GM12878 (cell line): ENCODE data around the gene TNFRSF8. TPM values are rescaled to one million over a fixed set of nuclear protein-coding genes. Genes with fewer than 3 reads are reported as not detected.

Experiments
- BACH1 ChIP-seq: fragments of 450-650 bp; IDR thresholded peaks from 2 replicates; pipeline ENCODE4 v1.6.1; 2017; ENCODE audit warnings: mild to moderate bottlenecking, borderline replicate concordance
- CHD1 ChIP-seq: IDR thresholded peaks from 2 replicates; pipeline ENCODE4 v1.6.1; 2012; ENCODE audit warnings: low read depth, low read length, improper control_type of control experiment
- EZH2 ChIP-seq: IDR thresholded peaks from 2 replicates; pipeline ENCODE4 v1.6.1; 2012; ENCODE audit warnings: low read depth, mild to moderate bottlenecking, control low read depth, inconsistent platforms, low read length, borderline replicate concordance; ENCODE audit not compliant: control insufficient read depth
- IKZF1 ChIP-seq: fragments of 450-650 bp; conservative IDR thresholded peaks from 2 replicates; pipeline ENCODE4 v1.6.1; 2017; ENCODE audit warnings: antibody characterized with exemption, mild to moderate bottlenecking
- IRF4 ChIP-seq: IDR thresholded peaks from 2 replicates; pipeline ENCODE4 v1.6.1; 2011; ENCODE audit warnings: low read depth, low read length
- JUND ChIP-seq: IDR thresholded peaks from 2 replicates; pipeline ENCODE4 v1.6.1; 2012; ENCODE audit warnings: low read depth, mild to moderate bottlenecking, low read length, improper control_type of control experiment, moderate library complexity
- MTA2 ChIP-seq: fragments of 450-650 bp; IDR thresholded peaks from 2 replicates; pipeline ENCODE4 v1.6.1; 2016; ENCODE audit warnings: low read depth, mild to moderate bottlenecking, moderate library complexity
- MXI1 ChIP-seq: fragments of 150-350 bp; IDR thresholded peaks from 2 replicates; pipeline ENCODE4 v1.6.1; 2011; ENCODE audit warnings: low read depth, mild to moderate bottlenecking, inconsistent platforms, low read length, improper control_type of control experiment
- RBBP5 ChIP-seq: fragments of 200-600 bp; sonication (generic); conservative IDR thresholded peaks from 2 replicates; pipeline ENCODE4 v1.6.1; 2016
- SIX5 ChIP-seq: IDR thresholded peaks from 2 replicates; pipeline ENCODE4 v1.6.1; 2011; ENCODE audit warnings: mild to moderate bottlenecking, low read depth, low read length, moderate library complexity; ENCODE audit not compliant: severe bottlenecking
- SMAD1 ChIP-seq: fragments of 450-650 bp; IDR thresholded peaks from 2 replicates; pipeline ENCODE4 v1.6.1; 2018; ENCODE audit warnings: mild to moderate bottlenecking, low read depth; ENCODE audit not compliant: partially characterized antibody
- SMC3 ChIP-seq: IDR thresholded peaks from 2 replicates; pipeline ENCODE4 v1.6.1; 2011; ENCODE audit warnings: low read length, improper control_type of control experiment, borderline replicate concordance
- TAF1 ChIP-seq: IDR thresholded peaks from 2 replicates; pipeline ENCODE4 v1.6.1; 2011; ENCODE audit warnings: mild to moderate bottlenecking, low read depth, low read length, borderline replicate concordance
- ZZZ3 ChIP-seq: IDR thresholded peaks from 2 replicates; pipeline ENCODE4 v1.6.1; 2011; ENCODE audit warnings: low read depth; ENCODE audit not compliant: control insufficient read depth, insufficient read length
- polyA plus RNA-seq, 11 experiments: library from polyadenylated mRNA; depleted of rRNA in 4 of 11; unstranded in 6 of 11; stranded (reverse) in 5 of 11; fragments of >200 nt; fragmentation: Nextera tagmentation in 4 of 11; fragmentation: Illumina TruSeq in 1 of 11; extraction: Ambion mirVana in 4 of 11; extraction: Trizol in 1 of 11; gene quantifications; 1 replicate in 1 of 11; 2 replicates in 10 of 11; pipeline versions ENCODE4 v1.2.1 to v1.2.3, GENCODE V29; 2011 to 2016; ENCODE audit warnings: inconsistent platforms in 2 of 11, missing spikeins in 2 of 11, low read depth in 1 of 11
- total RNA-seq, 4 experiments: library from RNA; depleted of rRNA in 3 of 4; stranded (reverse); fragments of >200 nt in 3 of 4; fragmentation: Illumina TruSeq in 1 of 4; extraction: Trizol in 1 of 4; gene quantifications; 2 replicates each; pipeline versions ENCODE4 v1.2.1 to v1.2.3, GENCODE V29; 2013 to 2021
- TF ChIP-seq, protein P1 (sequence below): fragments of 450-650 bp; IDR thresholded peaks from 2 replicates; pipeline ENCODE4 v1.6.1; 2017; ENCODE audit warnings: mild to moderate bottlenecking, low read depth, inconsistent platforms; ENCODE audit not compliant: poor library complexity, severe bottlenecking
- TF ChIP-seq, protein P2 (sequence below): fragments of 450-650 bp; IDR thresholded peaks from 2 replicates; pipeline ENCODE4 v1.6.1; 2016; ENCODE audit warnings: mild to moderate bottlenecking, moderate library complexity, borderline replicate concordance
- TF ChIP-seq, protein P3 (sequence below): IDR thresholded peaks from 2 replicates; pipeline ENCODE4 v1.6.1; 2012; ENCODE audit warnings: improper control_type of control experiment, low read depth, low read length; ENCODE audit not compliant: insufficient replicate concordance

Gene TNFRSF8
- total and polyA plus RNA-seq, 10 of the 15 experiments (the other 5 are each of a cell fraction or from before 2014, with no cell fraction given): 9.8 to 114 (median 58.8) TPM

DNA sequence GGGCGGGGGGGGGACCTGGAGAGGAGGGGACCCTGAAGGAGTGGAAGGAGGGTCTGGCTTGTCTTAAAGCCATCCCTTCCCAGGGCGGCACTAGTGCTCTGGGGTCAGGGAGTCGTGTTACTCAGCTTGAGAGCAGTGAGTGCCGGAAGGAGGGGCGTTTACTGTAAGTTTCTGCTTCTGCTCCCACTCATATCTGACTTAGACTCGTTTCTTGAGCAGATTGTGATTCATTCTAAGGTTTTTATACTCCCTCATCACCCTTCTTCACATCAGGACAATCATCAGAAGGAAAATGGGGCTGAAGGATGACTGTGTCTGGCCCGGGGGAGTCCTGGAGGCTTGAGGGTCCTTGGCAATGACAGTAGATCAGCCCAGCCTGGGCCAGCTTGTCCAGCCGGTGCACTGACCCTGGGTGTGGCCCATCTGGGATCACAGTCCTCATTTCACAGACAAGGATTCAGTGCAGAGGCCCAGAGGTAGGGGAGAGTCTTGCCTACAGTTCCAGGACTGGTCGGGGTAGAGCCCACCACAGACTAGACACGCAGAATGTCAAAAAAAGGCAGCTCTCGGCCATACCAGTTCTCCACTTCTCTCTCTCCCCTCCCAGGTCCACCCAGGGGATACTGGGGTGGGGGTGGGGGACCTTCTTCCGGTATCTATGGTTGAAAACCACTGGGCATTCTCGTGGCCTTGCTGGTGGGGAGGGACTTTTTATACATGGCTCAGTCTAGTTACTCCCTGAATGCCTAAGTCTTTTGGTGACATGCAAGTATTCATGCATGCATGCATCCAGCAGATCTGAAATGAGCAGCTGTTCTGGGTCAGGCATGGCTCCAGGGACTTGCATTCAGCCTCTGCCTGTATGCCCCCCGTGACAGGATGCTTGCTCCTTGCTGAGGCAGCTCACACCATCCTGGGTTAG, 5.1 kb downstream of the TNFRSF8 start (continued):
- TF ChIP-seq EZH2 (no peak), ZZZ3 (no peak), TAF1 (no peak), CHD1 (no peak), IRF4 (0 out of 2 replicates have a peak, but pooled peaks have one; percentile 16), SIX5 (no peak), MTA2 (peak; percentile 70), RBBP5 (no peak), BACH1 (no peak), SMC3 (no peak), JUND (no peak), IKZF1 (peak; percentile 84), MXI1 (no peak), SMAD1 (no peak)
- TF ChIP-seq, protein P1, sequence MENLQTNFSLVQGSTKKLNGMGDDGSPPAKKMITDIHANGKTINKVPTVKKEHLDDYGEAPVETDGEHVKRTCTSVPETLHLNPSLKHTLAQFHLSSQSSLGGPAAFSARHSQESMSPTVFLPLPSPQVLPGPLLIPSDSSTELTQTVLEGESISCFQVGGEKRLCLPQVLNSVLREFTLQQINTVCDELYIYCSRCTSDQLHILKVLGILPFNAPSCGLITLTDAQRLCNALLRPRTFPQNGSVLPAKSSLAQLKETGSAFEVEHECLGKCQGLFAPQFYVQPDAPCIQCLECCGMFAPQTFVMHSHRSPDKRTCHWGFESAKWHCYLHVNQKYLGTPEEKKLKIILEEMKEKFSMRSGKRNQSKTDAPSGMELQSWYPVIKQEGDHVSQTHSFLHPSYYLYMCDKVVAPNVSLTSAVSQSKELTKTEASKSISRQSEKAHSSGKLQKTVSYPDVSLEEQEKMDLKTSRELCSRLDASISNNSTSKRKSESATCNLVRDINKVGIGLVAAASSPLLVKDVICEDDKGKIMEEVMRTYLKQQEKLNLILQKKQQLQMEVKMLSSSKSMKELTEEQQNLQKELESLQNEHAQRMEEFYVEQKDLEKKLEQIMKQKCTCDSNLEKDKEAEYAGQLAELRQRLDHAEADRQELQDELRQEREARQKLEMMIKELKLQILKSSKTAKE: peak; percentile 54
- TF ChIP-seq, protein P2, sequence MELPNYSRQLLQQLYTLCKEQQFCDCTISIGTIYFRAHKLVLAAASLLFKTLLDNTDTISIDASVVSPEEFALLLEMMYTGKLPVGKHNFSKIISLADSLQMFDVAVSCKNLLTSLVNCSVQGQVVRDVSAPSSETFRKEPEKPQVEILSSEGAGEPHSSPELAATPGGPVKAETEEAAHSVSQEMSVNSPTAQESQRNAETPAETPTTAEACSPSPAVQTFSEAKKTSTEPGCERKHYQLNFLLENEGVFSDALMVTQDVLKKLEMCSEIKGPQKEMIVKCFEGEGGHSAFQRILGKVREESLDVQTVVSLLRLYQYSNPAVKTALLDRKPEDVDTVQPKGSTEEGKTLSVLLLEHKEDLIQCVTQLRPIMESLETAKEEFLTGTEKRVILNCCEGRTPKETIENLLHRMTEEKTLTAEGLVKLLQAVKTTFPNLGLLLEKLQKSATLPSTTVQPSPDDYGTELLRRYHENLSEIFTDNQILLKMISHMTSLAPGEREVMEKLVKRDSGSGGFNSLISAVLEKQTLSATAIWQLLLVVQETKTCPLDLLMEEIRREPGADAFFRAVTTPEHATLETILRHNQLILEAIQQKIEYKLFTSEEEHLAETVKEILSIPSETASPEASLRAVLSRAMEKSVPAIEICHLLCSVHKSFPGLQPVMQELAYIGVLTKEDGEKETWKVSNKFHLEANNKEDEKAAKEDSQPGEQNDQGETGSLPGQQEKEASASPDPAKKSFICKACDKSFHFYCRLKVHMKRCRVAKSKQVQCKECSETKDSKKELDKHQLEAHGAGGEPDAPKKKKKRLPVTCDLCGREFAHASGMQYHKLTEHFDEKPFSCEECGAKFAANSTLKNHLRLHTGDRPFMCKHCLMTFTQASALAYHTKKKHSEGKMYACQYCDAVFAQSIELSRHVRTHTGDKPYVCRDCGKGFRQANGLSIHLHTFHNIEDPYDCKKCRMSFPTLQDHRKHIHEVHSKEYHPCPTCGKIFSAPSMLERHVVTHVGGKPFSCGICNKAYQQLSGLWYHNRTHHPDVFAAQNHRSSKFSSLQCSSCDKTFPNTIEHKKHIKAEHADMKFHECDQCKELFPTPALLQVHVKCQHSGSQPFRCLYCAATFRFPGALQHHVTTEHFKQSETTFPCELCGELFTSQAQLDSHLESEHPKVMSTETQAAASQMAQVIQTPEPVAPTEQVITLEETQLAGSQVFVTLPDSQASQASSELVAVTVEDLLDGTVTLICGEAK: peak; percentile 40; the same call in 1 of the 2 replicates
- TF ChIP-seq, protein P3, sequence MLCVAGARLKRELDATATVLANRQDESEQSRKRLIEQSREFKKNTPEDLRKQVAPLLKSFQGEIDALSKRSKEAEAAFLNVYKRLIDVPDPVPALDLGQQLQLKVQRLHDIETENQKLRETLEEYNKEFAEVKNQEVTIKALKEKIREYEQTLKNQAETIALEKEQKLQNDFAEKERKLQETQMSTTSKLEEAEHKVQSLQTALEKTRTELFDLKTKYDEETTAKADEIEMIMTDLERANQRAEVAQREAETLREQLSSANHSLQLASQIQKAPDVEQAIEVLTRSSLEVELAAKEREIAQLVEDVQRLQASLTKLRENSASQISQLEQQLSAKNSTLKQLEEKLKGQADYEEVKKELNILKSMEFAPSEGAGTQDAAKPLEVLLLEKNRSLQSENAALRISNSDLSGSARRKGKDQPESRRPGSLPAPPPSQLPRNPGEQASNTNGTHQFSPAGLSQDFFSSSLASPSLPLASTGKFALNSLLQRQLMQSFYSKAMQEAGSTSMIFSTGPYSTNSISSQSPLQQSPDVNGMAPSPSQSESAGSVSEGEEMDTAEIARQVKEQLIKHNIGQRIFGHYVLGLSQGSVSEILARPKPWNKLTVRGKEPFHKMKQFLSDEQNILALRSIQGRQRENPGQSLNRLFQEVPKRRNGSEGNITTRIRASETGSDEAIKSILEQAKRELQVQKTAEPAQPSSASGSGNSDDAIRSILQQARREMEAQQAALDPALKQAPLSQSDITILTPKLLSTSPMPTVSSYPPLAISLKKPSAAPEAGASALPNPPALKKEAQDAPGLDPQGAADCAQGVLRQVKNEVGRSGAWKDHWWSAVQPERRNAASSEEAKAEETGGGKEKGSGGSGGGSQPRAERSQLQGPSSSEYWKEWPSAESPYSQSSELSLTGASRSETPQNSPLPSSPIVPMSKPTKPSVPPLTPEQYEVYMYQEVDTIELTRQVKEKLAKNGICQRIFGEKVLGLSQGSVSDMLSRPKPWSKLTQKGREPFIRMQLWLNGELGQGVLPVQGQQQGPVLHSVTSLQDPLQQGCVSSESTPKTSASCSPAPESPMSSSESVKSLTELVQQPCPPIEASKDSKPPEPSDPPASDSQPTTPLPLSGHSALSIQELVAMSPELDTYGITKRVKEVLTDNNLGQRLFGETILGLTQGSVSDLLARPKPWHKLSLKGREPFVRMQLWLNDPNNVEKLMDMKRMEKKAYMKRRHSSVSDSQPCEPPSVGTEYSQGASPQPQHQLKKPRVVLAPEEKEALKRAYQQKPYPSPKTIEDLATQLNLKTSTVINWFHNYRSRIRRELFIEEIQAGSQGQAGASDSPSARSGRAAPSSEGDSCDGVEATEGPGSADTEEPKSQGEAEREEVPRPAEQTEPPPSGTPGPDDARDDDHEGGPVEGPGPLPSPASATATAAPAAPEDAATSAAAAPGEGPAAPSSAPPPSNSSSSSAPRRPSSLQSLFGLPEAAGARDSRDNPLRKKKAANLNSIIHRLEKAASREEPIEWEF: no peak
